Neural cell (in vitro differentiated cells): ENCODE data around the gene RSPO3. TPM values are rescaled to one million over a fixed set of nuclear protein-coding genes. Genes with fewer than 3 reads are reported as not detected.
"Not testable (repeated sequence)": the region's sequence is repeated elsewhere in the genome, so short reads cannot be mapped to it uniquely, and the experiment has no call there.

Source experiments
- H2AFZ ChIP-seq: fragments of 200-600, 300-800 bp; sonication (generic), shearing (Covaris generic); 2 replicates; pipeline ENCODE4 v1.6.0; 2014; ENCODE audit warnings: low read depth, mild to moderate bottlenecking, antibody characterized with exemption, low read length, moderate library complexity
- H3F3A ChIP-seq: fragments of 200-600 bp; shearing (Covaris generic); 2 replicates; pipeline ENCODE4 v1.6.1; 2016; ENCODE audit warnings: mild to moderate bottlenecking, moderate library complexity, mixed read lengths, antibody characterized with exemption, low read length; ENCODE audit not compliant: insufficient read depth, poor library complexity, severe bottlenecking
- H3K27ac ChIP-seq: fragments of 200-600, 300-800 bp; sonication (generic), shearing (Covaris generic); 2 replicates; pipeline ENCODE4 v1.5.1; 2014; ENCODE audit warnings: mild to moderate bottlenecking, low read length, moderate library complexity
- H3K27me3 ChIP-seq: fragments of 300-800, 200-600 bp; sonication (generic), shearing (Covaris generic); 2 replicates; pipeline ENCODE4 v1.6.0; 2014; ENCODE audit warnings: mild to moderate bottlenecking, low read depth, low read length, moderate library complexity; ENCODE audit not compliant: insufficient read depth
- H3K36me3 ChIP-seq: fragments of 300-800, 200-600 bp; sonication (generic), shearing (Covaris generic); 2 replicates; pipeline ENCODE4 v1.5.1; 2014; ENCODE audit warnings: mild to moderate bottlenecking, antibody characterized with exemption, low read length, moderate library complexity; ENCODE audit not compliant: insufficient read depth
- H3K4me2 ChIP-seq: fragments of 300-800, 200-600 bp; sonication (generic), shearing (Covaris generic); 2 replicates; pipeline ENCODE4 v1.6.0; 2014; ENCODE audit warnings: mild to moderate bottlenecking, low read length
- H3K4me3 ChIP-seq: fragments of 300-800, 200-600 bp; sonication (generic), shearing (Covaris generic); 2 replicates; pipeline ENCODE4 v1.5.1; 2014; ENCODE audit warnings: mild to moderate bottlenecking, low read length, moderate library complexity
- H3K79me2 ChIP-seq: fragments of 200-600 bp; shearing (Covaris generic); replicated peaks from 2 replicates; pipeline ENCODE4 v1.6.0; 2014; ENCODE audit warnings: mild to moderate bottlenecking, low read length, moderate library complexity; ENCODE audit not compliant: insufficient read depth
- H3K9ac ChIP-seq: fragments of 300-800, 200-600 bp; sonication (generic), shearing (Covaris generic); 2 replicates; pipeline ENCODE4 v1.6.1; 2016; ENCODE audit warnings: mild to moderate bottlenecking, low read length, mixed read lengths
- H3K9me2 ChIP-seq: fragments of 200-600 bp; shearing (Covaris generic); 2 replicates; pipeline ENCODE4 v1.6.1; 2016; ENCODE audit warnings: mild to moderate bottlenecking, low read length, mixed read lengths; ENCODE audit not compliant: insufficient read depth
- H3K9me3 ChIP-seq: fragments of 200-600, 300-800 bp; sonication (generic), shearing (Covaris generic); 2 replicates; pipeline ENCODE4 v1.6.1; 2016; ENCODE audit warnings: mild to moderate bottlenecking, mixed run types, low read length, moderate library complexity, mixed read lengths
- H4K20me1 ChIP-seq: fragments of 200-600 bp; shearing (Covaris generic); 2 replicates; pipeline ENCODE4 v1.6.1; 2016; ENCODE audit warnings: mild to moderate bottlenecking, mixed run types; ENCODE audit not compliant: insufficient read depth
- EP300 ChIP-seq: fragments of 450-650 bp; conservative IDR thresholded peaks from 2 replicates; pipeline ENCODE4 v1.6.1; 2014; ENCODE audit warnings: antibody characterized with exemption, mild to moderate bottlenecking, moderate library complexity; ENCODE audit not compliant: poor library complexity, severe bottlenecking
- EZH2 ChIP-seq: fragments of 200-600, 300-800 bp; shearing (Covaris generic), sonication (generic); IDR thresholded peaks from 2 replicates; pipeline ENCODE4 v1.6.1; 2014; ENCODE audit warnings: antibody characterized with exemption, low read length, borderline replicate concordance, mild to moderate bottlenecking; ENCODE audit not compliant: insufficient read depth, poor library complexity, severe bottlenecking
- MXI1 ChIP-seq: fragments of 450-650 bp; conservative IDR thresholded peaks from 2 replicates; pipeline ENCODE4 v1.6.1; 2014; ENCODE audit warnings: antibody characterized with exemption, mild to moderate bottlenecking; ENCODE audit not compliant: poor library complexity, severe bottlenecking
- POLR2AphosphoS5 ChIP-seq: IDR thresholded peaks from 2 replicates; pipeline ENCODE4 v1.6.1; 2012
- RAD21 ChIP-seq: fragments of 450-650 bp; conservative IDR thresholded peaks from 2 replicates; pipeline ENCODE4 v1.6.1; 2014; ENCODE audit warnings: antibody characterized with exemption, mild to moderate bottlenecking, moderate library complexity
- SMC3 ChIP-seq: fragments of 450-650 bp; conservative IDR thresholded peaks from 2 replicates; pipeline ENCODE4 v1.6.1; 2014; ENCODE audit warnings: antibody characterized with exemption, mild to moderate bottlenecking, moderate library complexity; ENCODE audit not compliant: poor library complexity
- TAF1 ChIP-seq: IDR thresholded peaks from 2 replicates; pipeline ENCODE4 v1.6.1; 2012; ENCODE audit warnings: low read depth
- polyA plus RNA-seq: library from polyadenylated mRNA; depleted of rRNA; stranded (reverse); fragments of >200 nt; gene quantifications from 2 replicates; pipeline ENCODE4 v1.2.3, GENCODE V29; 2014
- TF ChIP-seq, protein P1 (sequence below): fragments of 450-650 bp; IDR thresholded peaks from 2 replicates; pipeline ENCODE4 v1.5.1; 2014; ENCODE audit warnings: antibody characterized with exemption, mild to moderate bottlenecking, moderate library complexity; ENCODE audit not compliant: poor library complexity, severe bottlenecking
- TF ChIP-seq, protein P2 (sequence below): IDR thresholded peaks from 2 replicates; pipeline ENCODE4 v1.6.1; 2012; ENCODE audit warnings: borderline replicate concordance

The RSPO3 gene
- polyA plus RNA-seq, 1 donor from 2014 or later = 0.48 TPM

DNA sequence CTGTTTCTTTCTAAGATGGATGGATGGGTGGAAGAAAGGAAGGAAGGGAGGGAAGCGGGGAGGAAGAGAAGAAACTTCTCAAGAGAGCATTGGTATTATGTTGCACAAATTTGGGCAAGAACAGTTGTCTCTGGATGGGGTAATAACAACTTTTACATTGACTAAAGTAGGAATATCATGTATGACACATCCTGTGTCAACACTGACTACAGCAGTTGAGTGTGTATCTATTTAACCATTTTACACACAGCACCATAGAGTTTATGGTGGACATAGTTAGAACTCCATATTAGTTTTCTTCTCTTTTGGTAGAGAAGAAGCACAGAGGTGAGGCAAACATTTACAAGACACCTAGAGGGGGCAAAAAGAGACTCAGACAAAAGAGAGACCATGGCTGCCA is 103.9 kb downstream of the RSPO3 start:
- no peak overlapping the region for H3K9ac ChIP-seq
- no peaks in the 10 kb centered on the region for H4K20me1 ChIP-seq
- TF ChIP-seq MXI1 (no peak), EZH2 (no peak), SMC3 (no peak), TAF1 (no peak), EP300 (no peak), POLR2AphosphoS5 (no peak)
- TF ChIP-seq, protein P1, sequence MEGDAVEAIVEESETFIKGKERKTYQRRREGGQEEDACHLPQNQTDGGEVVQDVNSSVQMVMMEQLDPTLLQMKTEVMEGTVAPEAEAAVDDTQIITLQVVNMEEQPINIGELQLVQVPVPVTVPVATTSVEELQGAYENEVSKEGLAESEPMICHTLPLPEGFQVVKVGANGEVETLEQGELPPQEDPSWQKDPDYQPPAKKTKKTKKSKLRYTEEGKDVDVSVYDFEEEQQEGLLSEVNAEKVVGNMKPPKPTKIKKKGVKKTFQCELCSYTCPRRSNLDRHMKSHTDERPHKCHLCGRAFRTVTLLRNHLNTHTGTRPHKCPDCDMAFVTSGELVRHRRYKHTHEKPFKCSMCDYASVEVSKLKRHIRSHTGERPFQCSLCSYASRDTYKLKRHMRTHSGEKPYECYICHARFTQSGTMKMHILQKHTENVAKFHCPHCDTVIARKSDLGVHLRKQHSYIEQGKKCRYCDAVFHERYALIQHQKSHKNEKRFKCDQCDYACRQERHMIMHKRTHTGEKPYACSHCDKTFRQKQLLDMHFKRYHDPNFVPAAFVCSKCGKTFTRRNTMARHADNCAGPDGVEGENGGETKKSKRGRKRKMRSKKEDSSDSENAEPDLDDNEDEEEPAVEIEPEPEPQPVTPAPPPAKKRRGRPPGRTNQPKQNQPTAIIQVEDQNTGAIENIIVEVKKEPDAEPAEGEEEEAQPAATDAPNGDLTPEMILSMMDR = no peak
- TF ChIP-seq, protein P2, sequence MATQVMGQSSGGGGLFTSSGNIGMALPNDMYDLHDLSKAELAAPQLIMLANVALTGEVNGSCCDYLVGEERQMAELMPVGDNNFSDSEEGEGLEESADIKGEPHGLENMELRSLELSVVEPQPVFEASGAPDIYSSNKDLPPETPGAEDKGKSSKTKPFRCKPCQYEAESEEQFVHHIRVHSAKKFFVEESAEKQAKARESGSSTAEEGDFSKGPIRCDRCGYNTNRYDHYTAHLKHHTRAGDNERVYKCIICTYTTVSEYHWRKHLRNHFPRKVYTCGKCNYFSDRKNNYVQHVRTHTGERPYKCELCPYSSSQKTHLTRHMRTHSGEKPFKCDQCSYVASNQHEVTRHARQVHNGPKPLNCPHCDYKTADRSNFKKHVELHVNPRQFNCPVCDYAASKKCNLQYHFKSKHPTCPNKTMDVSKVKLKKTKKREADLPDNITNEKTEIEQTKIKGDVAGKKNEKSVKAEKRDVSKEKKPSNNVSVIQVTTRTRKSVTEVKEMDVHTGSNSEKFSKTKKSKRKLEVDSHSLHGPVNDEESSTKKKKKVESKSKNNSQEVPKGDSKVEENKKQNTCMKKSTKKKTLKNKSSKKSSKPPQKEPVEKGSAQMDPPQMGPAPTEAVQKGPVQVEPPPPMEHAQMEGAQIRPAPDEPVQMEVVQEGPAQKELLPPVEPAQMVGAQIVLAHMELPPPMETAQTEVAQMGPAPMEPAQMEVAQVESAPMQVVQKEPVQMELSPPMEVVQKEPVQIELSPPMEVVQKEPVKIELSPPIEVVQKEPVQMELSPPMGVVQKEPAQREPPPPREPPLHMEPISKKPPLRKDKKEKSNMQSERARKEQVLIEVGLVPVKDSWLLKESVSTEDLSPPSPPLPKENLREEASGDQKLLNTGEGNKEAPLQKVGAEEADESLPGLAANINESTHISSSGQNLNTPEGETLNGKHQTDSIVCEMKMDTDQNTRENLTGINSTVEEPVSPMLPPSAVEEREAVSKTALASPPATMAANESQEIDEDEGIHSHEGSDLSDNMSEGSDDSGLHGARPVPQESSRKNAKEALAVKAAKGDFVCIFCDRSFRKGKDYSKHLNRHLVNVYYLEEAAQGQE = no peak
- H3K27ac ChIP-seq = no peak overlapping the region
- no peak overlapping the region for H3K4me3 ChIP-seq
- H3K9me3 ChIP-seq = no peaks in the 10 kb centered on the region
- no peaks in the 10 kb centered on the region for H3K9me2 ChIP-seq
- no peaks in the 10 kb centered on the region for H3K36me3 ChIP-seq
- H3K4me2 ChIP-seq = no peak overlapping the region
- H3K27me3 ChIP-seq = no peaks in the 10 kb centered on the region
- H2AFZ ChIP-seq = no peak overlapping the region
- H3K79me2 ChIP-seq = no peaks in the 10 kb centered on the region
- no peaks in the 10 kb centered on the region for H3F3A ChIP-seq

DNA sequence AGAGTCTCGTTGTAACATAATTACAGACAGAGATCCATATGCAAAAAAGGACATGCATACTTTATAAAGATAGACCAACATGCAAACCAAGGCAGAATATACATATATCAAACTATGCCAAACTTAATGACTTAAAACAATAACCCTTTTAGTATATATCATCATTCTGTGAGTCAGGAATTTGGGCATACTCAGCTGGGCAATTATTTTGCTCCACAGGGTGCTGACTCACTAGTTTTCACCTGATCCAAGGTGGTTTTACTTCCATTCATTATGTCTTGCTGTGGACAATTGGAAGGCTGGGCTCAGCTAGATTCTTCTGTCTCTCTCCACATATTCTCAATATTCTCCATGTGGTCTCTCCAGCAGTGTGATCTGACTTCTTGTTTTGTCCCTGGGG is 107.0 kb downstream of the RSPO3 start:
- Histone ChIP-seq H4K20me1 (no peaks in the 10 kb centered on the region), H3K36me3 (no peaks in the 10 kb centered on the region), H3K4me3 (no peak overlapping the region), H3K79me2 (no peaks in the 10 kb centered on the region), H3K27ac (no peak overlapping the region), H3F3A (no peaks in the 10 kb centered on the region), H3K4me2 (no peak overlapping the region), H3K9ac (no peak overlapping the region), H3K9me3 (no peaks in the 10 kb centered on the region), H2AFZ (no peak overlapping the region), H3K9me2 (no peaks in the 10 kb centered on the region), H3K27me3 (no peaks in the 10 kb centered on the region)
- TF ChIP-seq TAF1 = no peak
- no peak for TF ChIP-seq RAD21
- TF ChIP-seq EZH2 = no peak
- TF ChIP-seq SMC3 = no peak
- TF ChIP-seq POLR2AphosphoS5 = no peak
- no peak for TF ChIP-seq MXI1
- no peak for TF ChIP-seq EP300
- TF ChIP-seq, protein P2 = no peak
- TF ChIP-seq, protein P1 = no peak

DNA sequence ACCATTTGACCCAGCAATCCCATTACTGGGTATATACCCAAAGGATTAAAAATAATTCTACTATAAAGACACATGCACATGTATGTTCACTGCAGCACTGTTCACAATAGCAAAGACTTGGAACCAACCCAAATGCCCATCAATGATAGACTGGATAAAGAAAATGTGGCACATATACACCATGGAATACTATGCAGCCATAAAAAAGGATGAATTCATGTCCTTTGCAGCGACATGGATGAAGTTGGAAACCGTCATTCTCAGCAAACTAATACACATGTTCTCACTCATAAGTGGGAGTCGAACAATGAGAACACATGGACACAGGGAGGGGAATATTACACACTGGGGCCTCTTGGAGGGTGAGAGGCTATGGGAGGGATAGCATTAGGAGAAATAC is 115.3 kb downstream of the RSPO3 start:
- not testable (repeated sequence) for H3K4me2 ChIP-seq, H2AFZ ChIP-seq, H3K9me3 ChIP-seq, H3K79me2 ChIP-seq, H3K36me3 ChIP-seq, H4K20me1 ChIP-seq, H3F3A ChIP-seq, H3K4me3 ChIP-seq, H3K9ac ChIP-seq, H3K27ac ChIP-seq, H3K9me2 ChIP-seq, H3K27me3 ChIP-seq
